Measurements from ENCODE around the gene ABHD6. TPM values are rescaled to one million over a fixed set of nuclear protein-coding genes. Genes with fewer than 3 reads are reported as not detected.

Gene ABHD6
- total and polyA plus RNA-seq, 9 of the 15 experiments (the other 6 are each of a cell fraction or from before 2014, with no cell fraction given): 0.53 to 3.6 (median 2.5) TPM

GRCh38 chr3:58256511-58256910 lies 18.9 kb downstream of the ABHD6 start:
- DNase-seq (ENCODE audit: extremely low read depth in 1 of 4, low spot score in 3 of 4): no peak
- in situ Hi-C loops (cut with MboI) (no loop called here), intact Hi-C loops (cut with micrococcal nuclease) (no loop called here)
- H3K9me1 ChIP-seq (ENCODE audit: control insufficient read depth, insufficient read depth, low read length): no peaks in the 10 kb centered on the region
- H3K27ac ChIP-seq (ENCODE audit: extremely low read depth, low read depth, low read length): no peak overlapping the region
- no peak overlapping the region for H2AFZ ChIP-seq (ENCODE audit: low read depth, low read length)
- 25% methylated on average over 1 of the region's 4 CpGs for WGBS (ENCODE audit: insufficient coverage, low coverage, missing lambda C conversion rate)
- peaks cover 2% of the 10 kb centered on the region; the same call in 1 of the 2 replicates for H4K20me1 ChIP-seq (replicated peaks; ENCODE audit: control insufficient read depth, insufficient read depth, low read length)
- H3K9ac ChIP-seq (ENCODE audit: insufficient read depth in 1 of 2, low read depth in 2 of 2, low read length in 2 of 2): no peak overlapping the region
- H3K79me2 ChIP-seq (ENCODE audit: control insufficient read depth, insufficient read depth, low read length): no peaks in the 10 kb centered on the region
- CTCF ChIA-PET (ENCODE audit: low intra/inter-chr PET ratio): interaction anchor here (0.6 kb wide), 1 partner anchor 1197 kb away, joined by 3 read pairs; no protein-coding TSS in a partner anchor
- H3K9me3 ChIP-seq (replicated peaks; ENCODE audit: control insufficient read depth, insufficient read depth, low read depth, low read length): no peaks in the 10 kb centered on the region
- H3K4me1 ChIP-seq (replicated peaks in 1 of 2; ENCODE audit: control insufficient read depth in 2 of 2, insufficient read depth in 2 of 2, low read length in 2 of 2): no peaks in the 10 kb centered on the region
- H3K36me3 ChIP-seq (ENCODE audit: control insufficient read depth, insufficient read depth, low read length): no peaks in the 10 kb centered on the region
- no peak for ATAC-seq
- no peak overlapping the region for H3K4me3 ChIP-seq
- no peak overlapping the region for H3K4me2 ChIP-seq (ENCODE audit: insufficient read depth, low read length)
- no TSS peak for BruUV-seq (replicated peaks)
- POLR2A ChIA-PET: no interaction called here
- FAIRE-seq: no peak
- no peaks in the 10 kb centered on the region for H3K27me3 ChIP-seq (ENCODE audit: control insufficient read depth in 2 of 2, insufficient read depth in 2 of 2, low read length in 2 of 2)
- TF ChIP-seq ZSCAN29 (IDR thresholded peaks at IDR 0.05) (no peak), TBP (optimal IDR thresholded peaks at IDR 0.05; ENCODE audit: low read depth, low read length) (no peak), ZNF280B (CRISPR knock-in tag; IDR thresholded peaks at IDR 0.05) (no peak), PCBP1 (IDR thresholded peaks at IDR 0.05; ENCODE audit: low read depth, low read length, poor library complexity, severe bottlenecking) (no peak), MAFK (IDR thresholded peaks at IDR 0.05; ENCODE audit: low read length) (no peak), DIDO1 (tag; IDR thresholded peaks at IDR 0.05; ENCODE audit: low read depth) (no peak), CHAMP1 (IDR thresholded peaks at IDR 0.05) (no peak), ZNF444 (CRISPR knock-in tag; IDR thresholded peaks at IDR 0.05) (no peak), CCNT2 (IDR thresholded peaks at IDR 0.05; ENCODE audit: borderline replicate concordance, extremely low read depth, insufficient read length, low read depth, low read length) (no peak), ZNF347 (CRISPR knock-in tag; IDR thresholded peaks at IDR 0.05; ENCODE audit: low read depth) (no peak), MAX (CRISPR knock-in tag; IDR thresholded peaks at IDR 0.05) (no peak), PRDM10 (IDR thresholded peaks at IDR 0.05; ENCODE audit: partially characterized antibody) (no peak)

Data from K562 (cell line).